C4-2B (cell line): ENCODE results near the gene REC114.
"Not testable (repeated sequence)": the region's sequence is repeated elsewhere in the genome, so short reads cannot be mapped to it uniquely, and the experiment has no call there.

Source experiments
- ZFX ChIP-seq: fragments of 450-650 bp; IDR thresholded peaks from 2 replicates; pipeline ENCODE4 v1.6.1; 2017
- TF ChIP-seq, protein P1 (sequence below): fragments of 450-650 bp; conservative IDR thresholded peaks from 2 replicates; pipeline ENCODE4 v1.5.1; 2017; ENCODE audit warnings: mild to moderate bottlenecking

DNA sequence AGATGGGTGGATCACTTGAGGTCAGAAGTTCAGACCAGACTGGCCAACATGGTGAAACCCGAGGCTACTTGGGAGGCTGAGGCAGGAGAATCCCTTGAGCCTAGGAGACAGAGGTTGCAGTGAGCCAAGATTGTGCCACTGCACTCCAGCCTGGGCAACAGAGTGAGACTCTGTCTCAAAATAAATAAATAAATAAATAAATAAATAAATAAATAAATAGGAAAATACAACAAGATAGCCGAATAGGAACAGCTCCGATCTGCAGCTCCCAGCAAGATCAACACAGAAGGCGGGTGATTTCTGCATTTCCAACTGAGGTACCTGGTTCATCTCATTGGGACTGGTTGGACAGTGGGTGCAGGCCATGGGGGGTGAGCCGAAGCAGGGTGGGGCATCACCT is 4.5 kb downstream of the REC114 start:
- TF ChIP-seq, protein P1, sequence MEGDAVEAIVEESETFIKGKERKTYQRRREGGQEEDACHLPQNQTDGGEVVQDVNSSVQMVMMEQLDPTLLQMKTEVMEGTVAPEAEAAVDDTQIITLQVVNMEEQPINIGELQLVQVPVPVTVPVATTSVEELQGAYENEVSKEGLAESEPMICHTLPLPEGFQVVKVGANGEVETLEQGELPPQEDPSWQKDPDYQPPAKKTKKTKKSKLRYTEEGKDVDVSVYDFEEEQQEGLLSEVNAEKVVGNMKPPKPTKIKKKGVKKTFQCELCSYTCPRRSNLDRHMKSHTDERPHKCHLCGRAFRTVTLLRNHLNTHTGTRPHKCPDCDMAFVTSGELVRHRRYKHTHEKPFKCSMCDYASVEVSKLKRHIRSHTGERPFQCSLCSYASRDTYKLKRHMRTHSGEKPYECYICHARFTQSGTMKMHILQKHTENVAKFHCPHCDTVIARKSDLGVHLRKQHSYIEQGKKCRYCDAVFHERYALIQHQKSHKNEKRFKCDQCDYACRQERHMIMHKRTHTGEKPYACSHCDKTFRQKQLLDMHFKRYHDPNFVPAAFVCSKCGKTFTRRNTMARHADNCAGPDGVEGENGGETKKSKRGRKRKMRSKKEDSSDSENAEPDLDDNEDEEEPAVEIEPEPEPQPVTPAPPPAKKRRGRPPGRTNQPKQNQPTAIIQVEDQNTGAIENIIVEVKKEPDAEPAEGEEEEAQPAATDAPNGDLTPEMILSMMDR: not testable (repeated sequence)
- TF ChIP-seq ZFX: not testable (repeated sequence)
